GM19025 (cell line): ENCODE results near the gene PSMD8.

Experiments used
- ATAC-seq: cut with Tn5 transposase; IDR thresholded peaks from one replicate; pipeline ENCODE4 v1.9.1; 2021; ENCODE audit warnings: mild to moderate bottlenecking, low read depth, moderate library complexity; ENCODE audit not compliant: unreplicated experiment

PSMD8 gene

DNA sequence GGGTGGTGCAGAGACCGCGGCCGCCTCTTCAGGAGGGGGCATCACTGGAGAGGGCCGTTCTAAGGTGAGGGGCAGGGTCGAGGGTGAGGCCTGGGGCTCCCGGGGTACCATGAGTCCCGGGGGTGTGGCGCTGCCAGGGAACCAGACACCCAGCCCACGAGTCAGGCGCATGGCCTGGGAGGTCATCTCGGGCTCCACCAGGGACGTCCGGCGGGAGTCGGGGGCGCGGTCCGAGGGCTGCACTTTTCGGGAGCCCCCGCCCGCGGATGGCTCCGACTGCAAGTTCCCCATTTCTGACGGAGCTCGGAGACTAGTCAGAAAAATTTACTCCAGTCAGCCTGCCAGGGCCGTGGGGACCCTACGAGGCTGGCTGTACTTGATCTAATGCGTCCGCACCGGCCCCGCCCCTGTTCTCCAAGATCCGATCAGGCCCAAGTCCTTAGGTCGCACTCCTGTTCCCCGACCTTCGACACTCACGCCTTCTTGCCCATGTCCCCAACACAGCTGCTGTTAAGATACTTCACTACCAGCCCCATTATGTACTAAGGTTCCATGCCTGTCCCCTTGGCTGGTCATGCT is 12.7 kb downstream of the PSMD8 start:
- ATAC-seq, result no peak

DNA sequence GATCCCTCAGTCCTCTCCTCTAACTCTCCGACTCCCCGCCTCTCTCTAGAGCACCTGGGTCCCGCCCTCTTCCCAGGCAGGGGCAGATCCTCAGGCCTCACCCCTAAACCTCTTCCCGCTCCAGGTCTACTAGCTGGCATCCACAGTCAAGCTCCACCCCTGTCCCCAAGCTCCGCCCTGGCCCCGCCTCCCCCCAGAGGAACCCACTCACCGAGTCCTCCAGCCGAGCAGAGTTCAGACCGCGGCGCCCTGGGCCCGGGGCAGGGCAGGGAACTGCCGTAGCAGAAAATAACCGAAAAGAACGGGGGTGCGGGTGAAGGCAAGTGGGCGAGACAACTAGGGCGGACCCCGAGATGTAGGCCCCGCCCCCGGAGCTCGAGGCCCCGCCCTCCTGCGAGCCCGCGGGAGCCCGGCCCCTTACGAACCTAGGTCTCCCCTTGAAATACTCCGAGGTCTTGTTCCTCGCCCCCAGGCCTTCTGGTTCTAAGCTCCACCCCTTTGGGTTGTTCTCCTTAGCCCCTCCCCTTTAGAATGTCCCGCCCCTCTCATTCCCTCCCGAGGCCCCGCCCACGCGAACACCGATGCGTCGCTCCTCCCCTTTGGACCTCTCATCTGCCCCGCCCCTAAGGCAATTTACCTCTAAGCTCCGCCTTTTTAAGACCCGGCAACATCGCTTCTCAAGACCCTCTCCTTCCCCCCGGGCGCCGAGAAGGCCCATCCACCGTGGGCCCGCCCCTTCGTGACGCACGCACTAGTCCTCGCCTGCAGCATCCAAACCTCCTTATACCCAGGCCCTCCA is 13.4 kb downstream of the PSMD8 start, which contains the start of gene GGN:
Gene GGN (minus strand): TSS at position 485 of the 799 bp plus-strand sequence. CDS start 773 bp downstream, outside the sequence.
- no peak for ATAC-seq

DNA sequence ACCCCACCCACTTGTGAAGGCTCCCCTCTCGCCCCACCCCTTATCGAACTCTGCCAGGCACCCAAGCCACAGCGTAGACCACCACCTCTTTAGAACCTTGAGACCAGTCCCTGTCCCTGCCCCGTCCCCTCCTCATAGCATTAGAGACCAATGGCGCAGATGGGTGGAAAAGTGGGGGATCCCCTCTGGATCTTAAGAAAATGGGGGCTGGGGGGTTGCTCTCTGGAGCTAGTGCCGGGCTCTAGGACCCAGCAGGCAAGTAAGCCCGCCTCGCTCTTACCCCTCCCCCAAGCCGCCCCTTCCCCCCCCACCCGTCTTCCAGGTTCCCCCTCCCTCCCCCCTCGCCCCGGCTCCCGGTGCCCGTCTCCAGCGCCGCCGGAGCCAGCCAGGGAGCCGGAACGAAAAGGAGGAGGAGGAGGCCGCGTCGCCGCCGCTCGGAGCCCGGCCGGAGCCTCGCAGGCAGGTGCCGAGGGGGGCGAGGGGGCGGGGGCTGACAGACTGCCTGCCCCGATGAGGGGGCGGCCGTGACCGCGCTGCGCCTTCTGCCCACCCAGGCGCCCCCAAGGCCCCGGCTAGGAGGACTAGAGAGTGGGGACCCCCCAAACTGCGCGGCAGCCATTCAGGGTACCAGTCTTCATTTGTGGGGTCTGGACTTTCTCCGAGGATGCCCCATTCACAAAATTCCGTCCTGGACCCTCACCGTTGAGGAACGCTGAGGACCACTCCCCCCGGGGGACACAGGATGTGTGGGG is 14.2 kb downstream of the PSMD8 start, which contains the start of gene SPRED3:
Gene SPRED3 (plus strand): TSS at position 349 of the 752 bp plus-strand sequence. CDS start 1,606 bp downstream, outside the sequence.
- no peak for ATAC-seq

DNA sequence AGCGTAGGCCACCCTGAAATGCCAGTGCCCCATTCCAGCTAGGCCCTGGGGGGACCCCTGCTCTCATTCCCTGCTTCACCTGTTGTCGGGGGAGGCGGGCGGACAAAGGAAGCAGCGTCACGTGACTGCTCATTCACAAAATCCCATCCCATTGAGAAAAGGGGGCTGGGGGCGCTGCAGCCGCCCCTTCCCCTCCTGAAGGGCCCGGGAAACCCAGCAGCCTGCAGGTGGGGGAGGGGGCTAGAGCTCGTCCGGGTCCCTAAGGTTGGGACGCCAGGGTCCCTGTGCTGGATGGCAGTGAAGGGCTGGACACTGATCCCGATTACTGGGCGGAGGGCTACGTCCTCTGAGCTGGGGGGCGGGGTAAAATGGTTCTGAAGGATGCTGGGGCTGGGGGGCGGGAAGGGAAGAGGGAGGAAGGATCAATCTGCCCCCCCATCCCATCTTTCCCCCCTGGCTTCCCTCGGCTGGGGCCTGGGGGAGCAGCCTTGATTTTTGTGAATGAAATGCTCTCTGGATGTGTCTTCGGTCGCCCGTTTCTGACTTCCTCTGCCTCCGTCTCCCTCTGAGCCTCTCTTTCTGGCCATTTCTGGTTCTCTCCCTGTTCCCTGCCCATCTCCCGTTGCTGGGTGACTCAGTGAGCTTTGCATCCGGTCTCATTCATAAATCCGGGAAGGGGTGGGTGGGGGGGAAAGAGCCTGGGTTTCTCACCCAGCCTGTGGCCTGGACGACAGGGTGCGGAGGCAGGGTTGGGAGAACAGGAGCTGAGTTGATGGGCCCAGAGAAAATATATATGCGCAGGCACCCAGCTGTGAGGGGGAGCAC is 14.9 kb downstream of the PSMD8 start:
- no peak for ATAC-seq

DNA sequence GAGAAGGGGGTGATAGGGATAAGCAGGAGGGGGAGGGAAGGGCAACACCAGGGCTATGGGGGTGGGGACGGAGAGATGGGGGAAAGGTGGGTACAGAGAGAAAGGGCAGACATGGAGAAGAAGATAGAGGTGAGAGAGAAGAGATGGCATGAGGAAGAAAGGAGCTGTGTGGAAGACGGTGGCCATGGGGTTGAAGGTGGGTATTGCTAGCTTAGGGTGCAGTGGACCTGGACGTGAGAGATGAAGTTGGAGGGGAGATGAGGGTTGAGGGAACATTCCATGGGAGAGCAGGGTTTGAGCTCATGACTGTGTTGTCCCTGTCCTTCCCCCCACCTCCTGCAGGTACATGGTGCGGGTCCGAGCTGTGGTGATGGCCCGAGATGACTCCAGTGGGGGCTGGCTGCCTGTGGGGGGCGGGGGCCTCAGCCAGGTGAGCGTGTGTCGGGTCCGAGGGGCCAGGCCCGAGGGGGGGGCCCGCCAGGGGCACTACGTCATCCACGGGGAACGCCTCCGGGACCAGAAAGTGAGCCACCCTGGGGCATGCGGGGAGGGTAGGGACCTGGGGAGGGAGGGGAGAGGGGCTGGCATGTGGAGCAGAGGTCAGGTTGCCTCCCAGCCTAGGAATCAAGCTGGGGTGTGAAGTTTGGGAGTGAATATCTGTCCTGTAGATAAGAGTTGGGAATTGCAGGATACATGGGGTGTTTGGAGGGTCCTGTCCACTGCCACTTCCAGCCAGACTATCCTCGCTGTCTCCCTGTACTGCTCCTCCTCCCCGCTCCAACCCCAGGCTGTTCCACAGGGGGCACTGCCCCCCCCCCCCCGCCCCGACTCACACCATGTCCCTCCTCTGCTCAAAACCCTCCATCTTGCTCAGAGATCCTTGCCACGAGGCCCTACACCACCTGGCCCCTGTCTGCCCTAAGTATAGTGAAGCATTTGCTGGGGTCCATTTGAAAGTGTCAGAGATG is 15.9 kb downstream of the PSMD8 start:
- no peak for ATAC-seq

DNA sequence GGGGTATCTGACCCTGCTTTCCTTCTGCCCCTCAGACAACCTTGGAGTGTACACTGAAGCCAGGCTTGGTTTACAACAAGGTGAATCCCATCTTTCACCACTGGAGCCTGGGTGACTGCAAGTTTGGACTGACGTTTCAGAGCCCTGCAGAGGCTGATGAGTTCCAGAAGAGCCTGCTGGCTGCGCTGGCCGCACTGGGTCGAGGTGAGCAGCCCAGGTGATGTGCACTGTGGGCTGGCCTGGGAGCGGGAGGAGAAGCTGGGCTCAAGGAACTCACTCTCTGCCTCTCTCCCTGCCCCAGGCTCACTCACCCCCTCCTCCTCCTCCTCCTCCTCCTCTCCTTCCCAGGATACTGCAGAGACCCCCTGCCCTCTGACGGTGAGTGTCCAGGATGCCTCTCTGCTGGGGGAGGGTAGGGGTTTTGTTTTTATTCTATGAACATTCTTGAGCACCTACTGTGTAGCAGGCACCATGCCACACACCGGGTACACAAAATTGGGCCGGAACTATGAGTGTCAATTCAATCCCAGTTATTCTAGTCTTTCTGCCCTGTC is 17.6 kb downstream of the PSMD8 start:
- no peak for ATAC-seq

DNA sequence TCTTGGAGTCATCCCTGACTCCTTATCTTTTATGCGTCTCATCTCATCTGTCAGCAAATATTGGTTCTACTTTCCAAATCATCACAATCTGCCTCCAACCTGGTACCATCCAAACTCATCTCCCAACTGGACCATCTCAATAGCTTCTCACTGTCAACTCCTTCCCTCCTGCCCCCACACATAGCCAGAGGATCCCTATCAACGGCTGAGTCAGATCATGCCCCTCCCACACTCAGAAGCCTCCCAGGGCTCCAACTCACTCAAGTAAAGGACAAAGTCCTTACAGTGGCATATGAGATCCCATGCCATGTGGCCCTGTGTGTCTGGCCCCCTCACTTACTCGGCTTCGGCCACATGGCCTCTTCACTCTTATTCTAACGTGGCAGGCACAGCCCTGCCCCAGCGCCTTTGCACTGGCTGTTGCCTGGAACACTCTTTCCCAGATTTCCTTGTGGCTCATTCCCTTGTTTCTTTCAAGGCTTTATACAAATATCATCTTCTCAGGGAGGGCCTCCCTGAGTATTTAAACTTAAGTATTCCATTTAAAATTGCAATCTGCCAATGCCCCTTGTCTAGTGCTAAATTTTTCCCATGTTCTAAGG is 18.4 kb downstream of the PSMD8 start:
- no peak for ATAC-seq

DNA sequence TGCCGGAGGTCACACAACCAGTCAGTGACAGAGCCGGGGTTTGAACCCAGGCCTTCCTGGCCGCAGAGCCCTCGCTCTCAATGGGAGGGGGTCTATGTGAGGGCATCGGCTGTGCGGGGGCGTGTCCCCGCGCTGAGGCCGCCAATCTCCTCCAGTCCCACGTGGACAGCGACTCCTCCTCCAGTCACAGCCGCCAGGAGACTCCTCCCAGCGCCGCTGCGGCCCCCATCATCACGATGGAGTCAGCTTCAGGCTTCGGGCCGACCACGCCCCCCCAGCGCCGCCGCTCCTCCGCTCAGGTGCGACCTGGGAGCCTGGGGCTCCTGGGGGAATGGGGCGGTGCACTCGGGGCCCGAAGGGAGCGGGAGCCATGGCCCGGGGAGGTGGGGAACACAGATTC is 20.1 kb downstream of the PSMD8 start:
- ATAC-seq, result no peak

DNA sequence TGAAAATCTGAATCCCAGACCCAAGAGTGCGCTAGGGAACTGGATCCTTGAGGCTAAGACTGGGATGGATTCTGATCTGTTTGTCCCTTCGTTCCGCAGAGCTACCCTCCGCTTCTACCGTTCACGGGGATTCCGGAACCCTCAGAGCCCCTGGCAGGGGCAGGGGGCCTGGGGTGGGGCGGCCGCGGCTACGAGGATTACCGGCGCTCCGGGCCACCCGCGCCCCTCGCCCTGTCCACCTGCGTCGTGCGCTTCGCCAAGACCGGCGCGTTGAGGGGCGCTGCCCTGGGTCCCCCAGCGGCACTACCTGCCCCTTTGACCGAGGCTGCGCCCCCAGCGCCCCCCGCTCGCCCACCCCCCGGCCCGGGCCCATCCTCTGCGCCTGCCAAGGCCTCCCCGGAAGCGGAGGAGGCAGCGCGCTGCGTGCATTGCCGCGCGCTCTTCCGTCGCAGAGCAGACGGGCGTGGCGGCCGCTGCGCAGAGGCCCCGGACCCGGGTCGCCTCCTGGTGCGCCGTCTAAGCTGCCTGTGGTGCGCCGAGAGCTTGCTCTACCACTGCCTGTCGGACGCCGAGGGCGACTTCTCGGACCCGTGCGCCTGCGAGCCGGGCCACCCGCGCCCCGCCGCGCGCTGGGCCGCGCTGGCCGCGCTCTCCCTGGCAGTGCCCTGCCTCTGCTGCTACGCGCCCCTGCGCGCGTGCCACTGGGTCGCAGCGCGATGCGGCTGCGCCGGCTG is 21.2 kb downstream of the PSMD8 start:
- ATAC-seq, result no peak

DNA sequence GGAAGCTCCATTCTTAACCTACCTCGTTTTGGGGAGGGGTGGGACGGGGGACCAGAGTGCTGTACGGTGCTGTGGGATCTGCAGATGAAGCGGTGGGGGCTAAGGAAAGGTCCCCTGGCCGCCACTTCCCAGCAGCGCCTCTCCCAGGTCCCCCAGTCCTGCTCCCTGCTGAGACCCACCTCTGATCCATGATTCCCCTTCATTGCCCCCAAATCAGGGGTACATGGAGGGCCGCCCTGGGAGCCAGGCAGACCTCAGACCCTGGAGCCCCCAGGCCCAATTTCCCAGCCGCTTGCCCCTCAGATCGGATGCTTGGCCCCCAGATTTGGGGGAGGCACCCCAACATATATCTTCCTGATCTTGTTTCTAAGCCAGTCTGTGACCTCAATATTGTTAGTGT is 24.7 kb downstream of the PSMD8 start:
- ATAC-seq, result no peak

DNA sequence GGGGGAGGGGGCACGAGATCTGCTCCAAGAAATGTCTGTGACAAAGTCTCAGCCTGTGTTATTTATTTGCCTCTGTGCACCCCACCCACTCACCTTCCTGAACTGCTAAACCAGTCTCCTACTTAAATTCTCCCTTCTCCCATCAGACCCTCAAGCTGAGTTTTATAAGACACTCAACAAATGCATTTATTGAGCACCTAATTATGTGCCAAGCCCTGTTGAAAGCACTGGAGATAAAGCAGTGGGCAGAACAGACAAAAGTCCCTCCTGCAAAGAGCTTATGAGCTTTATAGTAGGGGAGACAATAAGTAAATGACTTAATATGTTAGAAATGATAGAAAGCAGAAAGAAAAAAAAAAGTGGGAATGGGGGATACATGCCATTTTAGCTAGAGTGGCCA is 25.2 kb downstream of the PSMD8 start:
- ATAC-seq, result no peak

DNA sequence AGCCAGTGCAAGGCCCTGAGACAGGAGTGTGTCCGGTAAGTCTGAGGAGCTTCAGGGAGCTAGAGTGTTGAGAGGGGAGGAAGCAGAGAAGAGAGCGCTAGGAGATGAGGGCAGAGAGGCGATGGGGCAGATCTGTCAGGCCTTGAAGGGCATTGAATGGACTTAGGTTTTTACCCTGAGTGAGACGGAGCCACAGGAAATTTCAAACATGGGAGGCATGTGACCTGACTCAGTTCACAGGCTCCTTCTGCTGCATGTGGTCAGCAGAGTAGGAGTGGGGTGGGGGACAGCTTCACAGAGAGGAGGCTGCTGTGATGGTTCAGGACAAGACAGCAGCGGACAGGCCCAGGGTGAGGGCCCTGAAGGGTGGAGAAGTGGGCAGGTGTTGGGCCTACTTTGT is 26.0 kb downstream of the PSMD8 start:
- no peak for ATAC-seq

DNA sequence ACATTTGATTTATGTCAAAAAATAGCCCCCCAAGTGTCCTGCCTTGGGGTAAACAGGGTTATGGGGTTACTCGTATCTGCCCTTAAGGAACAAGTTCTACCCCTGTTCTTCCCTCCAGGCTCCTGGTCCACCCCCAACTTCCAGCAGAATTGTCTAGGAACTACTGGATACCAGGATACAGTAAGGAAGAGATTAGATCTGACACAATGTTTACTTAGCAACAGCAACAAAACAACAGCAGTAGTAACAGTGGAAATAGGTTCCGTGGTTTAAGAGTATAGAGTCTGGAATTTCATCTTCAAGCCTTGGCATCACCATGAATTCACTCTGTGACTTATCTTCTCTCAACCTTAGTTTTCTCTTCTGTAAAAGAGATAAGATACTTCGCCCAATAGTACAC is 26.8 kb downstream of the PSMD8 start:
- no peak for ATAC-seq

DNA sequence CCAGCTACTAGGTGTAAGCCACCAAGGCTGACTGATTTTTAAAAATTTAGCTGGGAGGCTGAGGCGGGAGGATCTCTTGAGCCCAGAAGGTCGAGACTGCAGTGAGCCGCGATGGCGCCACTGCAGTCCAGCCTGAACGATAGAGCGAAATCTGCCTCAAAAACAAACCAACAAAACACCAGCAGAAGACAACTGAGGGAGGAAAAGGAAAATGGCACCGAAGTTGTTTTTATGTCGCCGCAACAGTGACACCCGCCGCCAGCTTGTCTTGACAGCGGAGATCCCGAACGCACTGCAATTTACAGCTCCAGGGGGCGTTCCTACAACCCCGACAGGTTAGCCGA is 28.2 kb downstream of the PSMD8 start:
- peak; percentile 2 for ATAC-seq

DNA sequence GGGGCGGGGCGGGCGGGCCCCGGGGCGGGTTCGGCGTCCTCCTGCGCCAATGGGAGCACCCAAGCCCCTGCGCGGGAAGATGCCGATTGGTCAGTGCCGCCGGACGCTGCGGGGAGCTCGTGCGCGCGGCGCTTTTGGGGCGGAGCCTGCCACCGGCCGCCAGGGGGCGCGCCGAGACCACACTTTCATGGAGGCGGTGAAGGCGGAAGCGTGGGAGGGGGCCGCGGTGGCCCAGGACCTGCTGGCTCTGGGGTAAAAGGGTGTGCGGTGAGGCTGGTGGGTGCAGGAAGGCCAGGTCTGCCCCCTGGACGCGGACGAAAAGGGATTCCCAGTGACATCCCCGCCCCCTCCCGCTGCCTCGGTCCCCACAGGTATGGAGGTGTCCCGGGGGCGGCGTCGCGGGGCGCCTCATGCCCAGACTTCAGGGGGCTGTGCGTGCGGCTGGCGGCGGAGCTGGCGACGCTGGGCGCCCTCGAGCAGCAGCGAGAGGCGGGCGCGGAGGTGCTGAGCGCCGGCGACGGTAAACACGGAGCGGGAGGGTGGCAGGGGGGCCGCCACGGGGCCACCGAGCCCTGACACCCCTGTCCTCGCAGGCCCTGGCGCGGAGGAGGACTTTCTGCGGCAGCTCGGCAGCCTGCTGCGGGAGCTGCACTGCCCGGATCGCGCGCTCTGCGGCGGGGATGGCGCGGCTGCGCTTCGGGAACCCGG is 28.8 kb downstream of the PSMD8 start, which contains the start of gene FAM98C:
Gene FAM98C (plus strand): TSS at position 127 of the 708 bp plus-strand sequence. CDS start 61 bp downstream, at position 188.
- peak; percentile 87 for ATAC-seq

DNA sequence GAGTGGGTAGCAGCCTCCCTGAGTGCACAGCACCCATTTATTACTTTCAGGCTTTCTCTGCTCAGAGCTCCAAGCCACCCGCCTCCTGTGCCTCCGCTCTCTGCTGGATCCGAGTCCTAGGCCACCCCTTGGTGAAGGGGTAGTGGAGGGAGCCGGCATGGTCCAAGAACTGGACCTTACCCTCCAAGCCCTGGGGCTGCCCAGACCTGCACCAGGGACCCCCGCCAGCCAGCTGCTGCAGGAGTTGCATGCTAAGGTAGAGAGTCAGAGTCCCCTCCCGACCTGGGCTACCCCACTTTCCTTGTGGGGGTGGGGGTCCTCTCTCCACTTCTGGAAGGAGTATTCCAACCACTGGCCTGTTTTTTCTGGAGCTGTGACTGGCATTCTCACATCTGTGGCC is 30.5 kb downstream of the PSMD8 start:
- ATAC-seq, result no peak

DNA sequence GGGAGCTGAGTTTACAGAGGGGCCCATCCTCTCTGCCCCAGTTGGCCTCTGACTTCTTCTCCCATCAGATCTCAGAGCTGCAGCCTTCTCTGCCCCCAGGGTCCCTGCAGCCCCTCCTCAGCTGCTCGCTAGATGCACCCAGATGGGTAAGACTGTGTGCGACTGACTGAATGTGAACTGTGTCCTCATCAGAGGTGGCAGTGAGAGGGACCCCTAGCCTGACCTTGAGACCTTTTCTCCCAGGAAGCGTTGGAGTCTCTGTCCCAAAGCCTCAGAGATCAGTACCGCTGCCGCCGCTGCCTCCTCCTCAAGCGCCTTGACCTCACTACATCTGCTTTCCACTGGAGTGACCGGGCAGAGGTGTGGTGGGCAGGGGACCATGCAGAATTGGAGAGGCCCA is 30.9 kb downstream of the PSMD8 start:
- no peak for ATAC-seq
